ENCODE results near the gene CCM2.
"Not testable (repeated sequence)": the region's sequence is repeated elsewhere in the genome, so short reads cannot be mapped to it uniquely, and the experiment has no call there.

Gene CCM2

DNA sequence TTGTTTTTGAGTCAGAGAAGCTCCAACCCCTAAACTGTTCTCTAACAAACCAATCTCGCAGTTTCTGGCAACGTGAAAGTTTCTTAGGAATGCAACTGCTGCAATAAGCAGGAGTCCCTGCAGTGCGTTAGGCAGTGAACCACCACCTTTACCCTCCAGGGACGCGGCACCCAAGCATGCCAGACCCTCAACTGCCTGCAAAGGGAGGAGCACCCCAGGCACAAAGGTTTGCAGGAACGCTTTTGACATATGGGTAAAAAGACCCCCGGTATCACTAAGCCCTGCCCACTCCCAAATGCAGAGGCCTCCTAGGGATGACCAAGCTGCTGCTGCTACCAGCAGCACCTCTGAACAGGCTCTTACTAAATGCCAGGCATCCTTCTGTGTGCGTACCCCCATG is 106.8 kb downstream of the CCM2 start:
- no peak for DNase-seq

DNA sequence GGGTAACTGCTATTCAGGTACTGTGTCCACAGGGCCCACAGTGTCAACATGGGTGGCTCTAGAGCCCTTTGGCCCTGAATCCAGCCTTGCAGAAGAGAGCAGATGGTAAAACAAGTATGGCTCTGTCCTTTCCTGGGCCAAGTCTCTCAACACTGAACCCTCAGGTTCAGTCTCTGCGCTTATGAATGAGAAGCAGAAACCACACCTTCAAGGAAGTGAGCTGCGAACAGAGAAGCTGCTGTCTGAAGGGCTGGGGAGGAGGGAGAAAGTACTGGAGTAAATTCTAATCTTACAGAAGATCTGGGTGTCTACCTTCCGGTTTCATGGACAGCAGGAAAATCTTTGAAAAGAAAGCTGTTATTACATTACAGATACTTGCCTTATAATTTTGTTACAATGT is 107.4 kb downstream of the CCM2 start:
- no peak for DNase-seq

DNA sequence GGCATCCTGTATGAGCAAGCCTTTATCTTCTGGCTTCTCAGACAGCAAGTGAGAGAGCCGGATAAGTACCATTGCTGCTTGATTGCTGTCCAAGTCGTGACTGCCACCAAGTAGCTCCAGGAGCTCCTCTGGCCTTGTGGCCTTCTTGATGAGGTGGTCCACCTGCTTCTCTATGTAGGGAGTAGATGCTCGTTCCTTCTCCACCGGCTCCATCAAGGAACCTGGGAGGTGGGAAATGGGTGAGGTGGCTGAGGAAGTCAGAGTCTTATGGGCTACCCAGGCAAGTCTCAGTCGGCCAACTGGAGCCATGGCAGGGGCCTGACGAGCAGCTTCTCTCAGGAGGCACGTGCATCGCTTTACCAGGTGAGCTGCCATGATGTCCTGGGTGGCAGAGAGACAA is 108.9 kb downstream of the CCM2 start:
- DNase-seq = no peak

DNA sequence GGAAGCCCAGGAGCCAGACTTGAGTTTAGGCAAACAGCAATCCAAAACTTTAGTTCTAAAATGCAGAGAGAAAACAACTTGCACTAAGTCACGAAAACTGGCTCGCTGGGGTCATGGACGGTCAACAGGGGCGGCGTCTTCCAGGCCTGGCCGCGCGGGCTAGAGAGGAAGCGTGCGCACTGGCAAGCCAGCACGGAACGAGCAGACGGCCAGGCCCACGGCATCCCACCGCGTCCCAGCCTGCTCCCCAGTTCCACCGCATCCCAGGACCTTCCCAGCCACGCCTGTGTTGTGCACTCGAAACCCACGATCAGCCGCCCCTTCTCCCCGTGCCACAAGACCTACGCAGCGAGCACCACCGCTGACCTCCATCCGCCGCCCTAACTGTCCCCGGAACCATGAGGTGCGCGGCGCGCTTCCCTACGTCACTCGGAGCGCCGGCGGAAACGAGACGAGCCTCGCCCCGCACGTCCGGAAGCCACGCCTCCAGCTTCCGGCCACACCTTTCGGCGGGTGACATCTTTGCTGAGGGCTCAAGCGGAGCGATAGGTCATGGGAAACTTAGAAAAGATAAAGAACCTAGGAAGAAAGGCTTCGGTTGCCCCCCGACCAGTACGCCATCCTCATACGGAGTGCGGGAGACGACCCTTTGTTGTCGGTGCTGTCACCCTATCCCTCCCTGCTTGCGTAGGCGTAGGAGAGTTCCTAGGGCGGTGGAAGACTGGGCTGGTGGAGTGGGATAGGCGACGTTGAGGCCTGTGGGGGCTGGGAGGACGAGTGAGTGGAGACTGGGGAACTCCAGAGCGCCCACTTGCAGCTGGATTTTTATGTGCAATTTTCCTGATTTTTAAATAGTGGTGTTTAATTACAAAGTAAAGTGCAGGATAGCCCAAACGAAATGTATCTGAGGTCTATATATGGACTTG is 111.6 kb downstream of the CCM2 start, which contains the start of gene TBRG4:
TBRG4 (minus strand) TSS at position 400 of the 926 bp plus-strand sequence. CDS start 2,460 bp downstream, outside the sequence.
- peak; percentile 94 for DNase-seq

DNA sequence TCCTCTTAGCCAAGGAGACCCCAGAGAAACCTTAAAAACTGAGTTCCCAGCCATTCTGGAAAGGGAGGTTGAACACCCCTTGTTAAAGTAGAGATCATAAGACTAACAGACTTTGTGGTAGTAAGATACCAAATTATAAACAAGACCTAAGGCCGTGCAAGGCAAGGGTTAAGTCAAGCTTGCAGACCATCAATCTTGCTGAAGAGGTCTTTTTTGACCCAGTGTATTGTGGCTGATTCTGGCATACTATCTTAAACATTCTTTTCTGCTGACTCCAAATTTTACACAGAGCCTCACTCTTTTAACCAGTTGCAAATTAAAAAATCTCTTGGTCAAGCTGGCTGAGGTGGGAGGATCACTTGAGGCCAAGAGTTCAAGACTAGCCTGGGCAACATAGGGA is 112.6 kb downstream of the CCM2 start:
- no peak for DNase-seq

DNA sequence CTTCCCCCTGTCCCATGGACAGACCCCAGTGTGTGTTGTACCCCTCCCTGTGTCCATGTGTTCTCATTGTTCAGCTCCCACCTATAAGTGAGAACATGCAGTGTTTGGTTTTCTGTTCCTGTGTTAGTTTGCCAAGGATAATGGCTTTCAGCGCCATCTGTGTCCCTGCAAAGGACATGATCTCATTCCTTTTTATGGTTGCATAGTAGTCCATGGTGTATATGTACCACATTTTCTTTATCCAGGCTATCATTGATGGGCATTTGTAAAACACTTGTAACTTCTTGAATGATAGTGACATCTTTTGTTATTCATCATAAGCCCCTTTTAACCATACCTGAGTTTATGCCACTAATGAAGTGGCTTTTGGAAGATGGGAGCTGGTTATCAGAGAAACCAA is 114.3 kb downstream of the CCM2 start:
- DNase-seq = not testable (repeated sequence)

GRCh38 chr7:45114926-45115325 is 114.9 kb downstream of the CCM2 start:
- DNase-seq = no peak

GRCh38 chr7:45116048-45116447 is 116.0 kb downstream of the CCM2 start:
- DNase-seq = no peak

DNA sequence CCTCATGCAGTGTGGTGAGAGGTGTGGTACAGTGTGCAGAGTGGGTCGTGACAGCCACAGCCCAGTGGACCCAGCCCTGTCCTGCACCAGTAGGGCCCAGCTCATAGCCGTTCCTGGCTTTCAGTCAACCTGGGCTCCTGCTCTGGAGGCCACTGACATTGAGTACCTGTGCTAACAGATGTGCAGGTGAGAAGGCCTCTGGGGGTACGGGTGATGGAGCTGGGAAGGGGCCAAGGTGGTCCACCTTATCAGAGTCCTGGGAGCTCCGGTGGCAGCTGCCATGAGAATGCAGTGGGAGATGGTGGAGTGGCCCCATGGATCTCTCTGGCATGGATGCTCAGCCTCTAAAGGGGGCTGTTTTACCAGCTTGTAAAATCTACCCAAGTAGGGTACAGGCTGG is 117.6 kb downstream of the CCM2 start:
- DNase-seq = no peak

DNA sequence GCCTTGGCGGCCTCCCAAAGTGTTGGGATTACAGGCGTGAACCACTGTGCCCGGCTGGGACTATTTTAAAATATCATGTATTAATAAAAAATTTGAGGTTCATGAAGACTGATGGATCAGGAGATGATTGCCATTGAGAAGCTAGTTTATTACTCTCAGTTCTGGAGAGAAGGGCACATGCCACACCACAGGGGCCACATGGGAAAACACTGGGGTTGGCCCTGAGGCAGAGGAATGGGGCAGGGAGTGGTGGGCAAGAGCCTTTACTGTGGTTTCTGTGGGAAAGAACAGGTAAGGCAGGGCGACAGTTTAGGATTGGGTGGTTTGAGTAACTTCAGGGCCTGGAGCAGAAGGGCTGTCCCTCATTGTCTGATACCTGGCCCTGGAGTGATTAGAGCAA is 118.3 kb downstream of the CCM2 start:
- no peak for DNase-seq

GRCh38 chr7:45118889-45119331 is 118.9 kb downstream of the CCM2 start:
- no peak for DNase-seq

GRCh38 chr7:45119550-45119949 is 119.5 kb downstream of the CCM2 start:
- no peak for DNase-seq

DNA sequence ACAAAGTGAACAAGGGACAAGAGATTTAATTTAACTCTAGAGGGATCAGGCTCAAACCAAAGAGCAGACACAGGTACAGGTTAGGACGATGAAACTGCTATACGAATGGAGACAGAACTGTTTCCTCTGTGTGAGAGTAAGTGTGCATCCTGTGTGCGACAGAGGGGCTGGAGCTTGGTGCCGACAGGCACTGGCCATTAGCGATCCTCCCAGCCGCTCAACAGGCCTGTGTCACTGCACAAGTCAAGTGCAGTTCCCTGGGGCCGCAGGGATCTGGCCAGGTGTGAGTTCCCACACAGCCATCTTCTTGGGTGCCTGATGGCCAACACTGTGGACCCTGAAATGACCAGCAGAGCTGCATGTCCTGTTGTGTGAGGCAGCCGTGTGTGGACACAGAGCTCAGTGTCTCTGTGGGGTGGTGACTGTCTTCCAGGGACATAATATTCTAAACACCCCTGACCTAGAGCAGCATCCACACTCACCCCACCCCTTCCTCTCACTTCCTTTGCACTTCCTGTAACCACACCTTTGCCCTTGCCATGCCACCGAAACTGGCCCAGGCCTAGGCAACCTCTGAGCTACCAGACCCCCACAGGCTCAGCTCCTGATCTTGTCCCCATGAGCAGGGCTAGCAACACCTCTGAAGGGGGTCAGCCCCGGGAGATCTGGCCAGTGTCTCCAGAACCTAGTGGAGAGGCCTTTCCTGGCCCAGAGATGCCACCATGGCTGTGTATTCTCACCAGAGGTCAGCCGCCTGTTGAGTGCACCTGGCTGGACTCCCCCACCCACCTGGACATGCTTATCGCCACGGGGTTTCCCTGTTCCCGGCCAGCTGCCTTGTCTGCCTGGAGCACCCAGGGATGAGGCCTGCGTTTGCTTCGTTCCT is 123.2 kb downstream of the CCM2 start:
- DNase-seq = peak in 1 of 2 donors; percentile 39

DNA sequence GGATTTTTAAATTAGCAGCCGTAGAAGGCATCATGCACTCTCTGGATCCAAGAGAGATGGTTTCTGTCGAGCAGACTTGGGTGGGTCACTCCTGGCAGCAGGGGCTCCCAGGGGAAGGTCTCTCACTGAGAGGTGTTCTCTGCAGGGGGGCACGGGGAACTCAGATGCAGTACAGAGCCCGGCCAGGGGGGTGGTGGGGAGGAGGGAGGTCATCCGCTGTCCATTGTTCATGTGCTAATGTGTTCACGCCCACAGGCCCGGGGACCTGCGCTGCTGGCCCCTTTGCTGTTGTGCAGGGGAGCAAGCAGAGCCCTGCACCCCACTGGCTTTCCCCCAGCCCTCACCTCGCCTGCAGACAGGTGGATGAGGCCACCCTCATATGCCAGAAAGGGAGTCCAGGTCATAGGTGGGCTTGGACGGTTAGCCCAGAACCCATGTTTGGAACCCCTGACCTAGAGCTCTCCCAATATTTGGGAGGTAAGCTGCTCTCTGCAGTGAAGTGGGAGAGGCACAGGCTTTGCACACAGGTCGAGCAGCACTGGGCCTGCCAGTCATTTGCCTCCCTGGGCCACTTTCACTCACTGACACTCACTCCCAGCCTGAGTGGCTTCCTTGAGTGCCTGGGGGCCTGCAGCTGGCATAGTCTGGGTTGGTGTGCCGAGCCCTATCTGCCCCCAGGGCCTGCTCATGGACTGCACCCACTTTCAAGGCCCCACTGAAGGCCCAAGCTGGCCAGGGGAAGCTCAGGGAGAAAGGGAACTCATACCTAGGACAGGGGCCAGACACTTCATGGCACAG is 124.1 kb downstream of the CCM2 start:
- no peak for DNase-seq

- no peak for DNase-seq
Measured at GRCh38 chr7:45125193-45125904, 125.3 kb downstream of the CCM2 start.
